Hepatocyte (in vitro differentiated cells): Measurements from ENCODE around the gene CMA1. TPM values are rescaled to one million over a fixed set of nuclear protein-coding genes. Genes with fewer than 3 reads are reported as not detected.

ENCODE experiments used
- DNase-seq: peaks from one replicate; pipeline ENCODE4 v3.0.0-alpha.2; 2016; ENCODE audit warnings: low spot score
- H2AFZ ChIP-seq: fragments of 200-600 bp; sonication (generic); 2 replicates; pipeline ENCODE4 v1.6.0; 2016; ENCODE audit warnings: antibody characterized with exemption, mild to moderate bottlenecking
- H3K27ac ChIP-seq: fragments of 200-600 bp; sonication (generic); 2 replicates; pipeline ENCODE4 v1.5.1; 2016; ENCODE audit warnings: mild to moderate bottlenecking
- H3K27me3 ChIP-seq: fragments of 200-600 bp; sonication (generic); 2 replicates; pipeline ENCODE4 v1.6.1; 2016
- H3K36me3 ChIP-seq: fragments of 200-600 bp; sonication (generic); replicated peaks from 2 replicates; pipeline ENCODE4 v1.5.1; 2016; ENCODE audit warnings: low read depth; ENCODE audit not compliant: insufficient read depth
- H3K4me1 ChIP-seq: fragments of 200-600 bp; sonication (generic); 2 replicates; pipeline ENCODE4 v1.5.1; 2016; ENCODE audit warnings: mild to moderate bottlenecking, moderate library complexity; ENCODE audit not compliant: insufficient read depth
- H3K4me2 ChIP-seq: fragments of 200-600 bp; sonication (generic); 2 replicates; pipeline ENCODE4 v1.6.0; 2016
- H3K4me3 ChIP-seq: fragments of 200-600 bp; sonication (generic); 2 replicates; pipeline ENCODE4 v1.5.1; 2016; ENCODE audit warnings: mild to moderate bottlenecking
- H3K79me2 ChIP-seq: fragments of 200-600 bp; sonication (generic); 2 replicates; pipeline ENCODE4 v1.6.0; 2017; ENCODE audit warnings: mild to moderate bottlenecking
- H3K9me2 ChIP-seq: fragments of 200-600 bp; sonication (generic); replicated peaks from 2 replicates; pipeline ENCODE4 v1.6.0; 2017; ENCODE audit warnings: mild to moderate bottlenecking; ENCODE audit not compliant: insufficient read depth
- H3K9me3 ChIP-seq: fragments of 200-600 bp; sonication (generic); 2 replicates; pipeline ENCODE4 v1.5.1; 2016; ENCODE audit warnings: low read depth, mild to moderate bottlenecking
- H4K20me1 ChIP-seq: fragments of 200-600 bp; sonication (generic); 2 replicates; pipeline ENCODE4 v1.6.0; 2016; ENCODE audit warnings: mild to moderate bottlenecking; ENCODE audit not compliant: insufficient read depth, poor library complexity, severe bottlenecking
- CTCF ChIP-seq: fragments of 200-600 bp; sonication (generic); IDR thresholded peaks from 2 replicates; pipeline ENCODE4 v1.5.1; 2016; ENCODE audit warnings: antibody characterized with exemption, mild to moderate bottlenecking; ENCODE audit not compliant: poor library complexity
- EZH2 ChIP-seq: fragments of 200-600 bp; sonication (generic); IDR thresholded peaks from 2 replicates; pipeline ENCODE4 v1.6.1; 2016; ENCODE audit warnings: antibody characterized with exemption, mild to moderate bottlenecking, borderline replicate concordance
- EZH2phosphoT487 ChIP-seq: fragments of 200-600 bp; sonication (generic); IDR thresholded peaks from one replicate; pipeline ENCODE4 v1.6.1; 2018; ENCODE audit warnings: antibody characterized with exemption, mild to moderate bottlenecking, low read depth, moderate library complexity; ENCODE audit not compliant: unreplicated experiment, severe bottlenecking
- WGBS: methylation state at CpG from one replicate; pipeline ENCODE4 v1.1.6; 2016; ENCODE audit warnings: low lambda C conversion rate; ENCODE audit errors: missing lambda C conversion rate; 5-methylcytosine and 5-hydroxymethylcytosine counted together
- polyA plus RNA-seq: library from polyadenylated mRNA; unstranded; fragments of >200 nt; fragmentation: Nextera tagmentation; extraction: Ambion mirVana; gene quantifications from 2 replicates; pipeline ENCODE4 v1.2.1, GENCODE V29; 2016
- total RNA-seq: library from RNA; depleted of rRNA; stranded (reverse); fragments of >200 nt; gene quantifications from 2 replicates; pipeline ENCODE4 v1.2.3, GENCODE V29; 2014

The CMA1 gene
- total and polyA plus RNA-seq, 2 experiments from 2014 or later: not detected

GRCh38 chr14:24465368-24465767, 42.7 kb downstream of the CMA1 start:
- no peaks in the 10 kb centered on the region for H3K9me3 ChIP-seq
- no peaks in the 10 kb centered on the region for H3K27me3 ChIP-seq
- no peak for DNase-seq
- H3K4me3 ChIP-seq: no peak overlapping the region
- 97% methylated on average over 3 of the region's 3 CpGs for WGBS
- H4K20me1 ChIP-seq: no peaks in the 10 kb centered on the region
- no peaks in the 10 kb centered on the region for H3K79me2 ChIP-seq
- TF ChIP-seq EZH2 (no peak), EZH2phosphoT487 (no peak), CTCF (no peak)
- no peaks in the 10 kb centered on the region for H3K4me1 ChIP-seq
- no peaks in the 10 kb centered on the region for H3K9me2 ChIP-seq
- no peaks in the 10 kb centered on the region for H3K36me3 ChIP-seq
- no peak overlapping the region for H3K27ac ChIP-seq
- no peak overlapping the region for H2AFZ ChIP-seq
- no peak overlapping the region for H3K4me2 ChIP-seq

- WGBS: 70% methylated on average over 4 of the region's 4 CpGs
- Histone ChIP-seq H3K36me3 (no peaks in the 10 kb centered on the region), H3K9me3 (no peaks in the 10 kb centered on the region), H3K27ac (no peak overlapping the region), H3K4me1 (no peaks in the 10 kb centered on the region), H3K79me2 (no peaks in the 10 kb centered on the region), H3K4me2 (no peak overlapping the region), H3K9me2 (no peaks in the 10 kb centered on the region), H3K4me3 (no peak overlapping the region), H4K20me1 (no peaks in the 10 kb centered on the region), H3K27me3 (no peaks in the 10 kb centered on the region), H2AFZ (no peak overlapping the region)
- no peak for TF ChIP-seq CTCF
- TF ChIP-seq EZH2phosphoT487: no peak
- TF ChIP-seq EZH2: no peak
- no peak for DNase-seq
Observed at GRCh38 chr14:24463884-24464785, 43.9 kb downstream of the CMA1 start.

- Histone ChIP-seq H3K27me3 (no peaks in the 10 kb centered on the region), H3K4me1 (no peaks in the 10 kb centered on the region), H3K9me3 (no peaks in the 10 kb centered on the region), H4K20me1 (no peaks in the 10 kb centered on the region), H2AFZ (no peak overlapping the region), H3K4me2 (no peak overlapping the region), H3K36me3 (no peaks in the 10 kb centered on the region), H3K4me3 (no peak overlapping the region), H3K27ac (no peak overlapping the region), H3K9me2 (no peaks in the 10 kb centered on the region), H3K79me2 (no peaks in the 10 kb centered on the region)
- DNase-seq: no peak
- TF ChIP-seq EZH2 (no peak), CTCF (no peak), EZH2phosphoT487 (no peak)
- whole genome bisulfite sequencing: 48% methylated on average over 5 of the region's 5 CpGs
Observed at GRCh38 chr14:24463017-24463883, 44.8 kb downstream of the CMA1 start.
